ENCODE measurements around the gene SLC25A24. TPM values are rescaled to one million over a fixed set of nuclear protein-coding genes. Genes with fewer than 3 reads are reported as not detected.

The SLC25A24 gene
- total and polyA plus RNA-seq, 2 of the 13 experiments (the other 11 are each of a cell fraction or from before 2014, with no cell fraction given): 8.0 to 12.4 TPM

- TF ChIP-seq RARA (CRISPR knock-in tag; IDR thresholded peaks at IDR 0.05) (no peak), KMT2A (CRISPR knock-in tag; IDR thresholded peaks at IDR 0.05) (no peak), ZNF780A (CRISPR knock-in tag; IDR thresholded peaks at IDR 0.05) (no peak)
- TF ChIP-seq, protein P1, sequence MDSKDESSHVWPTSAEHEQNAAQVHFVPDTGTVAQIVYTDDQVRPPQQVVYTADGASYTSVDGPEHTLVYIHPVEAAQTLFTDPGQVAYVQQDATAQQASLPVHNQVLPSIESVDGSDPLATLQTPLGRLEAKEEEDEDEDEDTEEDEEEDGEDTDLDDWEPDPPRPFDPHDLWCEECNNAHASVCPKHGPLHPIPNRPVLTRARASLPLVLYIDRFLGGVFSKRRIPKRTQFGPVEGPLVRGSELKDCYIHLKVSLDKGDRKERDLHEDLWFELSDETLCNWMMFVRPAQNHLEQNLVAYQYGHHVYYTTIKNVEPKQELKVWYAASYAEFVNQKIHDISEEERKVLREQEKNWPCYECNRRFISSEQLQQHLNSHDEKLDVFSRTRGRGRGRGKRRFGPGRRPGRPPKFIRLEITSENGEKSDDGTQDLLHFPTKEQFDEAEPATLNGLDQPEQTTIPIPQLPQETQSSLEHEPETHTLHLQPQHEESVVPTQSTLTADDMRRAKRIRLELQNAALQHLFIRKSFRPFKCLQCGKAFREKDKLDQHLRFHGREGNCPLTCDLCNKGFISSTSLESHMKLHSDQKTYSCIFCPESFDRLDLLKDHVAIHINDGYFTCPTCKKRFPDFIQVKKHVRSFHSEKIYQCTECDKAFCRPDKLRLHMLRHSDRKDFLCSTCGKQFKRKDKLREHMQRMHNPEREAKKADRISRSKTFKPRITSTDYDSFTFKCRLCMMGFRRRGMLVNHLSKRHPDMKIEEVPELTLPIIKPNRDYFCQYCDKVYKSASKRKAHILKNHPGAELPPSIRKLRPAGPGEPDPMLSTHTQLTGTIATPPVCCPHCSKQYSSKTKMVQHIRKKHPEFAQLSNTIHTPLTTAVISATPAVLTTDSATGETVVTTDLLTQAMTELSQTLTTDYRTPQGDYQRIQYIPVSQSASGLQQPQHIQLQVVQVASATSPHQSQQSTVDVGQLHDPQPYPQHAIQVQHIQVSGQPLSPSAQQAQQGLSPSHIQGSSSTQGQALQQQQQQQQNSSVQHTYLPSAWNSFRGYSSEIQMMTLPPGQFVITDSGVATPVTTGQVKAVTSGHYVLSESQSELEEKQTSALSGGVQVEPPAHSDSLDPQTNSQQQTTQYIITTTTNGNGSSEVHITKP (CRISPR knock-in tag; IDR thresholded peaks at IDR 0.05; ENCODE audit: low read depth): no peak
Measured at GRCh38 chr1:108119500-108119899, 80.6 kb downstream of the SLC25A24 start (continued).

- Histone ChIP-seq H4K20me1 (ENCODE audit: insufficient read depth, low read length) (no peaks in the 10 kb centered on the region), H3K27ac (ENCODE audit: extremely low read length, insufficient read depth, low read length) (no peak overlapping the region), H3K79me2 (ENCODE audit: insufficient read depth, low read length) (no peaks in the 10 kb centered on the region), H3K27me3 (ENCODE audit: control insufficient read depth in 1 of 2, insufficient read depth in 2 of 2, low read length in 2 of 2) (peaks cover 0 to 2% of the 10 kb centered on the region in 2 experiments; a peak in 1 of 5 replicates), H2AFZ (ENCODE audit: low read length) (no peak overlapping the region), H3K4me3 (replicated peaks in 1 of 3; ENCODE audit: insufficient read depth in 1 of 3, low read depth in 2 of 3, low read length in 3 of 3) (no peak overlapping the region), H3K4me2 (ENCODE audit: low read depth, low read length) (no peak overlapping the region), H3K9ac (ENCODE audit: insufficient read depth, low read depth, low read length) (no peak overlapping the region), H3K4me1 (ENCODE audit: insufficient read depth, low read length) (no peaks in the 10 kb centered on the region), H3K9me3 (ENCODE audit: low read length) (no peaks in the 10 kb centered on the region), H3K36me3 (replicated peaks in 1 of 2; ENCODE audit: control insufficient read depth in 1 of 2, insufficient read depth in 2 of 2, low read length in 2 of 2) (no peaks in the 10 kb centered on the region)
- no peak for TF ChIP-seq ARID5B (CRISPR knock-in tag; IDR thresholded peaks at IDR 0.05)
- TF ChIP-seq MXD1 (CRISPR knock-in tag; IDR thresholded peaks at IDR 0.05): no peak
- ChIA-PET POLR2A (no interaction called here), CTCF (ENCODE audit: low intra/inter-chr PET ratio, low total read pairs) (no interaction called here)
- 54% methylated on average over 5 of the region's 5 CpGs for WGBS (ENCODE audit: low lambda C conversion rate)
- DNase-seq (ENCODE audit: low spot score) (no peak), FAIRE-seq (no peak), ATAC-seq (no peak)
- intact Hi-C loops (cut with micrococcal nuclease; ENCODE audit: unreplicated experiment) (no loop called here), in situ Hi-C loops (cut with HindIII; ENCODE audit: extremely low pct_ligation_motif_present, low pct_unique_long_range_greater_than_20kb) (no loop called here)
- no TSS peak for BruUV-seq (replicated peaks)
Measured at GRCh38 chr1:108117945-108118902, 81.9 kb downstream of the SLC25A24 start.

All from HepG2 (cell line).